ENCODE measurements around the gene IVD. TPM values are rescaled to one million over a fixed set of nuclear protein-coding genes. Genes with fewer than 3 reads are reported as not detected.

The IVD gene
- total and polyA plus RNA-seq, 4 donors = 40.3 to 156 (median 94.4) TPM

DNA sequence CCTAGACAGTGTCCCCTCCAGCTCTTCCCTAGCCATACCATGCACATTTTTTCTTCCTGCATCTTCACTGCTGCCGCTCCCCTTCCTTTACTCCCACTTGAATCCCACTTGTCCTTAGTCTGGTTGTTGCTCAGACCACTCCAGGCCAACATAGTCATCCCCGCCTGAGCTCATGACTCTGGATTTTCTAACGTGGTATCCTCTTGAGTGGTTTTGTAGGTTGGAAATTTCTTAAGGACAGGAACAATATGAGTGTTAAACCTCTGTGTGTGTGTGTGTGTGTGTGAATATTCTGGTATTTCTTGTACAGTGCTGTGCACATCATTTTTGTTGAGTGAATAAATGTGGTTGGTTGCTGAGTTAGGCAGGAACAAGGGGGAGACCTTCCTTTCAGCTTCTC lies 38.3 kb downstream of the IVD start:
- peaks cover 0 to 18% (median 13%) of the 10 kb centered on the region in 4 donors for H3K4me1 ChIP-seq (ENCODE audit: control insufficient read depth in 4 of 4, insufficient read depth in 4 of 4, low read length in 3 of 4)

DNA sequence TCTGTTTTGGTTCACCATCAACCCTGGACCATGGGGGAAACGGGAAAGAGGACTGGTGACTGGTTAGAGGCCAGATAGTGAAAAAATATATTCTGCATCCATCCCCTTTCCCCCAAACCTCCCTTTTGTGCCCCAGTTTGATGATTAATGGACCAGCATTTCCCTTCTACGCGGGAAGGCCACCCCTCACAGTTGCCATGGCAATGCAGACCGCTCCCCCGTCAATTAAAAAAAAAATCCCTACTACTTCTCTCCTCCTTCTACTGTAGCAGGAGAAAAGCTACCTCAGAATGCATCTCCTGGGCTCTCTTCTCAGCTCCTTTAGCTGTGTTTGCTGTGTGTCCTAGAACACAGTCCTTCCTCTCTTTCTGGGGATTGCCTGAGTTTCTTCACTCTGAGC lies 39.1 kb downstream of the IVD start:
- no peaks in the 10 kb centered on the region for H3K36me3 ChIP-seq (ENCODE audit: control insufficient read depth in 4 of 4, insufficient read depth in 3 of 4, low read depth in 1 of 4, low read length in 3 of 4)
- TF ChIP-seq, protein P1, sequence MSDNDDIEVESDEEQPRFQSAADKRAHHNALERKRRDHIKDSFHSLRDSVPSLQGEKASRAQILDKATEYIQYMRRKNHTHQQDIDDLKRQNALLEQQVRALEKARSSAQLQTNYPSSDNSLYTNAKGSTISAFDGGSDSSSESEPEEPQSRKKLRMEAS (IDR thresholded peaks at IDR 0.05) = no peak
- no peak for TF ChIP-seq RXRA (IDR thresholded peaks at IDR 0.05)
- no peak for TF ChIP-seq NR2F2 (IDR thresholded peaks at IDR 0.05)
- no peak for TF ChIP-seq YY1 (IDR thresholded peaks at IDR 0.05)
- TF ChIP-seq GABPA (IDR thresholded peaks at IDR 0.05 in 1 of 2, conservative IDR thresholded peaks at IDR 0.05 in 1 of 2) = no peak
- no peak for TF ChIP-seq JUND (IDR thresholded peaks at IDR 0.05)
- TF ChIP-seq, protein P2, sequence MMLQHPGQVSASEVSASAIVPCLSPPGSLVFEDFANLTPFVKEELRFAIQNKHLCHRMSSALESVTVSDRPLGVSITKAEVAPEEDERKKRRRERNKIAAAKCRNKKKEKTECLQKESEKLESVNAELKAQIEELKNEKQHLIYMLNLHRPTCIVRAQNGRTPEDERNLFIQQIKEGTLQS (IDR thresholded peaks at IDR 0.05) = no peak
- TF ChIP-seq, protein P3, sequence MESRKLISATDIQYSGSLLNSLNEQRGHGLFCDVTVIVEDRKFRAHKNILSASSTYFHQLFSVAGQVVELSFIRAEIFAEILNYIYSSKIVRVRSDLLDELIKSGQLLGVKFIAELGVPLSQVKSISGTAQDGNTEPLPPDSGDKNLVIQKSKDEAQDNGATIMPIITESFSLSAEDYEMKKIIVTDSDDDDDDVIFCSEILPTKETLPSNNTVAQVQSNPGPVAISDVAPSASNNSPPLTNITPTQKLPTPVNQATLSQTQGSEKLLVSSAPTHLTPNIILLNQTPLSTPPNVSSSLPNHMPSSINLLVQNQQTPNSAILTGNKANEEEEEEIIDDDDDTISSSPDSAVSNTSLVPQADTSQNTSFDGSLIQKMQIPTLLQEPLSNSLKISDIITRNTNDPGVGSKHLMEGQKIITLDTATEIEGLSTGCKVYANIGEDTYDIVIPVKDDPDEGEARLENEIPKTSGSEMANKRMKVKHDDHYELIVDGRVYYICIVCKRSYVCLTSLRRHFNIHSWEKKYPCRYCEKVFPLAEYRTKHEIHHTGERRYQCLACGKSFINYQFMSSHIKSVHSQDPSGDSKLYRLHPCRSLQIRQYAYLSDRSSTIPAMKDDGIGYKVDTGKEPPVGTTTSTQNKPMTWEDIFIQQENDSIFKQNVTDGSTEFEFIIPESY (IDR thresholded peaks at IDR 0.05) = no peak
- no peak for TF ChIP-seq FOXA1 (IDR thresholded peaks at IDR 0.05)
- no peak for TF ChIP-seq RAD21 (IDR thresholded peaks at IDR 0.05)
- no peak for DNase-seq (ENCODE audit: low spot score)
- H3K4me3 ChIP-seq (ENCODE audit: low read depth in 1 of 3, low read length in 3 of 3) = no peak overlapping the region
- H3K9me3 ChIP-seq (ENCODE audit: control insufficient read depth in 4 of 4, low read length in 3 of 4) = no peaks in the 10 kb centered on the region
- no peaks in the 10 kb centered on the region for H3K27me3 ChIP-seq (ENCODE audit: control insufficient read depth in 4 of 4, insufficient read depth in 4 of 4, low read length in 3 of 4)
- no peak overlapping the region for H3K9ac ChIP-seq (ENCODE audit: low read depth in 1 of 2, low read length in 2 of 2)
- H3K27ac ChIP-seq (ENCODE audit: low read depth in 1 of 2, low read length in 2 of 2) = no peak overlapping the region
- peaks cover 0 to 15% (median 12%) of the 10 kb centered on the region in 4 donors for H3K4me1 ChIP-seq (ENCODE audit: control insufficient read depth in 4 of 4, insufficient read depth in 4 of 4, low read length in 3 of 4)
- whole genome bisulfite sequencing = 87% methylated on average over 5 of the region's 5 CpGs

More for the DNA sequence above, 38.3 kb downstream of the IVD start:
- H3K9me3 ChIP-seq (ENCODE audit: control insufficient read depth in 4 of 4, low read length in 3 of 4) = no peaks in the 10 kb centered on the region
- 87% methylated on average over 3 of the region's 3 CpGs for WGBS
- H3K9ac ChIP-seq (ENCODE audit: low read depth in 1 of 2, low read length in 2 of 2) = no peak overlapping the region
- H3K4me3 ChIP-seq (ENCODE audit: low read depth in 1 of 3, low read length in 3 of 3) = no peak overlapping the region
- no peak for DNase-seq (ENCODE audit: low spot score)
- TF ChIP-seq FOXA1 (IDR thresholded peaks at IDR 0.05) (no peak), HNF4G (IDR thresholded peaks at IDR 0.05) (no peak), GABPA (IDR thresholded peaks at IDR 0.05 in 1 of 2, conservative IDR thresholded peaks at IDR 0.05 in 1 of 2) (no peak), TAF1 (conservative IDR thresholded peaks at IDR 0.05) (no peak), EGR1 (IDR thresholded peaks at IDR 0.05; ENCODE audit: low read depth in 2 of 2) (no peak), HNF4A (conservative IDR thresholded peaks at IDR 0.05) (no peak), RAD21 (IDR thresholded peaks at IDR 0.05) (no peak), FOXA2 (IDR thresholded peaks at IDR 0.05) (no peak), NR2F2 (IDR thresholded peaks at IDR 0.05) (no peak)
- TF ChIP-seq, protein P4, sequence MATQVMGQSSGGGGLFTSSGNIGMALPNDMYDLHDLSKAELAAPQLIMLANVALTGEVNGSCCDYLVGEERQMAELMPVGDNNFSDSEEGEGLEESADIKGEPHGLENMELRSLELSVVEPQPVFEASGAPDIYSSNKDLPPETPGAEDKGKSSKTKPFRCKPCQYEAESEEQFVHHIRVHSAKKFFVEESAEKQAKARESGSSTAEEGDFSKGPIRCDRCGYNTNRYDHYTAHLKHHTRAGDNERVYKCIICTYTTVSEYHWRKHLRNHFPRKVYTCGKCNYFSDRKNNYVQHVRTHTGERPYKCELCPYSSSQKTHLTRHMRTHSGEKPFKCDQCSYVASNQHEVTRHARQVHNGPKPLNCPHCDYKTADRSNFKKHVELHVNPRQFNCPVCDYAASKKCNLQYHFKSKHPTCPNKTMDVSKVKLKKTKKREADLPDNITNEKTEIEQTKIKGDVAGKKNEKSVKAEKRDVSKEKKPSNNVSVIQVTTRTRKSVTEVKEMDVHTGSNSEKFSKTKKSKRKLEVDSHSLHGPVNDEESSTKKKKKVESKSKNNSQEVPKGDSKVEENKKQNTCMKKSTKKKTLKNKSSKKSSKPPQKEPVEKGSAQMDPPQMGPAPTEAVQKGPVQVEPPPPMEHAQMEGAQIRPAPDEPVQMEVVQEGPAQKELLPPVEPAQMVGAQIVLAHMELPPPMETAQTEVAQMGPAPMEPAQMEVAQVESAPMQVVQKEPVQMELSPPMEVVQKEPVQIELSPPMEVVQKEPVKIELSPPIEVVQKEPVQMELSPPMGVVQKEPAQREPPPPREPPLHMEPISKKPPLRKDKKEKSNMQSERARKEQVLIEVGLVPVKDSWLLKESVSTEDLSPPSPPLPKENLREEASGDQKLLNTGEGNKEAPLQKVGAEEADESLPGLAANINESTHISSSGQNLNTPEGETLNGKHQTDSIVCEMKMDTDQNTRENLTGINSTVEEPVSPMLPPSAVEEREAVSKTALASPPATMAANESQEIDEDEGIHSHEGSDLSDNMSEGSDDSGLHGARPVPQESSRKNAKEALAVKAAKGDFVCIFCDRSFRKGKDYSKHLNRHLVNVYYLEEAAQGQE (IDR thresholded peaks at IDR 0.05) = no peak
- TF ChIP-seq, protein P2 (IDR thresholded peaks at IDR 0.05) = no peak
- TF ChIP-seq, protein P5, sequence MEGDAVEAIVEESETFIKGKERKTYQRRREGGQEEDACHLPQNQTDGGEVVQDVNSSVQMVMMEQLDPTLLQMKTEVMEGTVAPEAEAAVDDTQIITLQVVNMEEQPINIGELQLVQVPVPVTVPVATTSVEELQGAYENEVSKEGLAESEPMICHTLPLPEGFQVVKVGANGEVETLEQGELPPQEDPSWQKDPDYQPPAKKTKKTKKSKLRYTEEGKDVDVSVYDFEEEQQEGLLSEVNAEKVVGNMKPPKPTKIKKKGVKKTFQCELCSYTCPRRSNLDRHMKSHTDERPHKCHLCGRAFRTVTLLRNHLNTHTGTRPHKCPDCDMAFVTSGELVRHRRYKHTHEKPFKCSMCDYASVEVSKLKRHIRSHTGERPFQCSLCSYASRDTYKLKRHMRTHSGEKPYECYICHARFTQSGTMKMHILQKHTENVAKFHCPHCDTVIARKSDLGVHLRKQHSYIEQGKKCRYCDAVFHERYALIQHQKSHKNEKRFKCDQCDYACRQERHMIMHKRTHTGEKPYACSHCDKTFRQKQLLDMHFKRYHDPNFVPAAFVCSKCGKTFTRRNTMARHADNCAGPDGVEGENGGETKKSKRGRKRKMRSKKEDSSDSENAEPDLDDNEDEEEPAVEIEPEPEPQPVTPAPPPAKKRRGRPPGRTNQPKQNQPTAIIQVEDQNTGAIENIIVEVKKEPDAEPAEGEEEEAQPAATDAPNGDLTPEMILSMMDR (IDR thresholded peaks at IDR 0.05; ENCODE audit: low read depth, low read length, missing input control) = no peak
- TF ChIP-seq, protein P3 (IDR thresholded peaks at IDR 0.05) = no peak
- TF ChIP-seq, protein P1 (IDR thresholded peaks at IDR 0.05) = no peak
- no peaks in the 10 kb centered on the region for H3K27me3 ChIP-seq (ENCODE audit: control insufficient read depth in 4 of 4, insufficient read depth in 4 of 4, low read length in 3 of 4)
- H3K27ac ChIP-seq (ENCODE audit: low read depth in 1 of 2, low read length in 2 of 2) = no peak overlapping the region
- no peaks in the 10 kb centered on the region for H3K36me3 ChIP-seq (ENCODE audit: control insufficient read depth in 4 of 4, insufficient read depth in 3 of 4, low read depth in 1 of 4, low read length in 3 of 4)

Measured in liver (tissue), 9 donors.